NCI-H2196 treated with DMSO at 0.1 percent for 48 hours (cell line): Measurements from ENCODE around the gene L1CAM.

Experiments used
- DNase-seq: peaks from one replicate; lab custom pipeline; 2025; ENCODE audit not compliant: unreplicated experiment; lab: John Stamatoyannopoulos, UW

The L1CAM gene

DNA sequence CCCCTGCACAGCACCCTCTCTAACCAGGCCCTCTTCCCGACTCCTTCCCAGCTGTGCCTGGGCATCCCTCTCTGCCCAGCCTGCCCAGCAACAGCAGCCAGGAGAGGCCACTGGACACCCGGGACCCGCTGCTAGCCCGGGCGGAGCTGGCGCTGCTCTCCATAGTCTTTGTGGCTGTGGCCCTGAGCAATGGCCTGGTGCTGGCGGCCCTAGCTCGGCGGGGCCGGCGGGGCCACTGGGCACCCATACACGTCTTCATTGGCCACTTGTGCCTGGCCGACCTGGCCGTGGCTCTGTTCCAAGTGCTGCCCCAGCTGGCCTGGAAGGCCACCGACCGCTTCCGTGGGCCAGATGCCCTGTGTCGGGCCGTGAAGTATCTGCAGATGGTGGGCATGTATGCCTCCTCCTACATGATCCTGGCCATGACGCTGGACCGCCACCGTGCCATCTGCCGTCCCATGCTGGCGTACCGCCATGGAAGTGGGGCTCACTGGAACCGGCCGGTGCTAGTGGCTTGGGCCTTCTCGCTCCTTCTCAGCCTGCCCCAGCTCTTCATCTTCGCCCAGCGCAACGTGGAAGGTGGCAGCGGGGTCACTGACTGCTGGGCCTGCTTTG is 19.6 kb upstream of the L1CAM start:
- DNase-seq, result no peak

- DNase-seq, result no peak
Observed at GRCh38 chrX:153903991-153904957, 18.3 kb upstream of the L1CAM start, which contains the start of gene AVPR2. TSS of gene AVPR2 (plus strand) at chrX:153904673. CDS start at chrX:153905146, 473 bp downstream.

DNA sequence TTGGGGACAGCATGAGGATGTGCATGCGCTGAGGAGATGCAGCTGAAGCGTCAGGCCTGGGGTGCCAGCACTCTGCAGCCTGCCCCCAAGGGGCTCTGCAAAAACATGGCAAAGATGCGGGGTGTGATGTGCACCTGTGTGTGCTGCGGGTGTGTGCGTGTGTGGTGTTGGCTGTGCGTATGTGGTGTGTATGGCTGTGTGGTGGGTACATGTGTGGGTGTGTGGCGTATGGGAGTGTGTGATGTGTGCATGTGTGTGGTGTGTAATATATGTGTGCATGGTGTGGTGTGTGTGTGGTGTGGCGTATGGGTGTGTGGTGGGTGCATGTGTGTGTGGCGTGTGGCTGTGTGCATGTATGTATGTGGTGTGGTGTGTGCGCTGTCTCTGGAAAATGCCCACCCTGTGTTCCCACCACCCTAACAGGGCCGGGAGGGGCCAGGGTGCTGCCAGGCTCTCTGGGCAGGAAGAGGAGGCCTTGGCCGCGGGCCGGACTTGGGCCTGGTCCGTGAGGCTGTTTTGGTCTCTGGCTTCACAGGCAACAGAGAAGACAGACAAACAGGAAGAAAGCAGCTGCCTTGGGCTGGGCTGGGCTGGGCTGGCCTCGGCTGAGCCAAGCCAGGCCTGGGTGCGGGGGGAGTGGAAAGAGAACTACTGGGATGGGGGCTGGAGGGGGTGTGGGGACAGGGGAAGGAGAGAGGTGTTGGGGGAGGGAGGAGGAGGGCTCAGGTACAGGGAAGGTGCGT is 17.4 kb upstream of the L1CAM start:
- no peak for DNase-seq

GRCh38 chrX:153902385-153902784 is 16.4 kb upstream of the L1CAM start:
- DNase-seq, result no peak

GRCh38 chrX:153901753-153902140 is 15.8 kb upstream of the L1CAM start:
- DNase-seq, result no peak

- DNase-seq, result no peak
Observed at GRCh38 chrX:153900831-153901752, 15.1 kb upstream of the L1CAM start.

GRCh38 chrX:153897899-153898298 is 11.9 kb upstream of the L1CAM start:
- DNase-seq, result no peak

- no peak for DNase-seq
Observed at GRCh38 chrX:153889123-153889522, 3.1 kb upstream of the L1CAM start.

DNA sequence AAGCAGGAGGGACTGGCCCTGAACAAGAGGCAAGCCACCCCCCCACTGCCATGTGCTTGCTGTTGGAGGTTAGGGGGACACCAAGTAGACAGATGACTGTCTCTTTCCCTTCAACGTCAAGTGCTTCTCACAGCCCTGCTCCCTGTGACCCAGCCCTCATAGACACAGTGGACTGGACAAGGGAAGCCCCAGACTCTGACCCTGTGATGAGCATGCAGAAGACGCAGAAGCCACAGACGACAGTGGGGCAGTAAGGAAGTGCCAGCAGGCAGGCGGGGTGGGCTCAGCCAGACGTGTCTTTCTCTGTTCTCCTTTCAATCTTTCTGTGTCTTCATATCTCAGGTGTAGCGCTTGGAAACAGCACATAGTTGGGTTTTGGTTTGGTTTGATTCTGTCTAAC is 2.4 kb upstream of the L1CAM start:
- DNase-seq, result no peak

- no peak for DNase-seq
Observed at GRCh38 chrX:153887385-153887784, 1.4 kb upstream of the L1CAM start.

DNA sequence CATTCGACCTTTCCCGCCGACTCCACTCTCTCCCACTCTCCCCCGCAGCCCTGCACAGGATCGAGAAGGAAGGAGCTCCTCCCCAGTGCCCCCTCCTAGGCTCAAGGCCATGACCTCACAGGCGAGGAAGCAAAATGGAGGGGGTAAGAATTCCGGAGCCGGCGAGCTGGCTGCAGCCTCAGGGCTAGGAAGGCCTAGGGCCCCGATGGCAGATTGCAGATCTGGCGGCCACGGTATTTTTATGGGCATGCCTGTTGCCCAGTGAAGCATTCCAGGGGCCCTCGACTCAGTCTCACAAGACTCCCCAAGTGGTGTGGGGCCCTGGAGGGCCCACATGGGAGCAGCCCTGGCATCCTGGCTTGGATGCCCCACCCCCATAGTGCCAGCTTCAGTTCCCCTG is 942 bp upstream of the L1CAM start:
- DNase-seq, result no peak

DNA sequence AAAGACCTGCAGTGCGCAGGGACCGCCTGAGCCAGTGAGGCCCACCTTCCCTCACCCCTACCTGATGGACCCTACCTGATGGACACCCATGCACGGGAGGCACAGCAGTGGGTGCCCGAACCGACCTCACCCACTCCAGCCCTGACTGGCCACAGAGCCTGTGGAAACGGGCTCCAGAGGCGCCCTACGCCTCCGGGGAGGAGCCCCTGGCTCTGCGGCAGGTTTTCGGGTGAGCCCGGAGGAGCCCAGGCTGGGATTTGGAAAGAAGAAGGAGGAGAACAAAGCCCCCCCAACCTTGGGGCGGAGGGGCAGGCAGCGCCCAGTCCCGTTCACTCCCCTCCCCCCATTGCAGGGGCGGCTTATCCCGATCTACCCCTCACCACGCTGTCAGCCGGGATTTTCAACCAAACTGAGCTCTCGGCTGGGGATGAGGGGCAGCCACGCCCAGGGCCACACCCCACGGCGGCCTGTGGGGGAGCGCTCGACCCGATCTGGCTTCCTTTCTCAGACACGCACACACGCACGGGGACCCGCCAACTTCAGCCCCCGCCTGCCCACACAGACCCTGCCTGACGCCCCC is 675 bp downstream of the L1CAM start:
- no peak for DNase-seq

DNA sequence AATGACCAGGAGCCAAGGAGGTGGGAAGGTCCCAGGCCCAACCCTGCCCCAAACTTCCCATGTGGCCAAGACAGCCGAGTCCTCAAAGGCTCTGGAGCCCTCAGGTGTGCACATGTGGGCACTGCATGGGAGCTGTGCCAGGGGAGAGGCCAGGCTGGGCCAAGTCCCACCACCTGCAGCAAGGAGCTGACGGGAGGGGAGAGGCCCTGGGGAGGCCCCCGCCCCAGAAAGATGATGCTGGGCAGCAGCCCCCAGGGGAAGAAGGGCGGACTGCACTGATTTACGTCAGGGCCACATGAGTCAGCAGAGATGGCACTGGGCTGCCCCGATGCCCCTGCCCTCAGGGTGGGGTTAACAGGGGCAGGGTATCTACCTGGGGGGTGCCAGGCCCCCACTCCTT is 1.4 kb downstream of the L1CAM start:
- DNase-seq, result no peak

- DNase-seq, result no peak
Observed at GRCh38 chrX:153884136-153884535, 1.8 kb downstream of the L1CAM start.

DNA sequence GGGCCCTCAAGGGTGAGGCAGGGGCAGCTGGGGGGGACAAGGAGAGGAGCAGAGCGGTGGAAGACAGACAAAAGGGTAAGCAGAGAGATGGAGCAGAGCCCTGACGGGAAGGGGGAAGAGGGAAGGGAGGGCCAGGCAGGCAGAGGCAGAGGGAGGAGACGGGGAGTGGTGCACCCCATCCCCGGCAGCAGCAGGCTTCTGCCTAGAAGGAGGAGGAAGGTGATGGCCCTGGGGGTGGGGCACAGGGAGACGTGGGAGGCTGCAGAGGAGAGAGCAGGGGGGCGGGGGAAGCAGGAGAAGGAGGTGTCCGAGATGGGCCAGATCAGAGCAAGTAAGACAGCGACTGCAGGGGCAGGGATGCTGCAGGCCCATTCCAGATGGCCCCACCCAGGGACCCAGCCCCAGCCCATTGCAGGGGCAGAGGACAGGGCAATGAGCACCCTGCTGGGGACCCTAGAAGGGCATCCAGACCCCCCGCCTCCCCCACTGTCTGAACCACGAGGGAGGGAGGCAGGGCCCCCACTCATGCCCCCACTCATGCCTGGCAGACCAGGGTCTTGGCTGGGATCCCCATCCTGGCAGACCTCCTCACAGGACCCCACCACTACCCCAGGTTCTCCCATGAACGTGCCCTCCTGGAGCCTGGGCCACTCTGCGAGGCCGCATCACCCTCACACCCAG is 2.7 kb downstream of the L1CAM start:
- DNase-seq, result no peak

DNA sequence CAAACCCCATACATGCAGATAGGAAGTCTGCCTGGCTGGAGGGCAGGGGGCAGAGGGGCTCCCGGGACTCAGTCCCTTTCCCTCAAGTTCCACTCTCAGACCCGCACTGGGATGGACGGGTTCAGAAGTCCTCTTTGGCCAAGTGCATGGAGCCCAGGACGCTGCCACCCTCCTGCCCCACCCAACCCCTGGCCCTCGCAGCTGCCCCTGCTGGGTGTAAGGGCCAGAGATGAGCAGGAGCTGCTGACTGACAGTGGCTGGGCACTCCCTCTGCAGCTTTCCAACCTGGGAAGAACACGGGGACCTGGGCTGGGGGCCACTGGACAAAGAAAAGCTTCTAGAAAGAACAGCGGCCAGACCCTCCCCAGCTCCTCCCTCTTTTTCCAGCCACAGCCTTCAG is 3.4 kb downstream of the L1CAM start:
- DNase-seq, result no peak

GRCh38 chrX:153882086-153882498 is 3.9 kb downstream of the L1CAM start:
- no peak for DNase-seq

DNA sequence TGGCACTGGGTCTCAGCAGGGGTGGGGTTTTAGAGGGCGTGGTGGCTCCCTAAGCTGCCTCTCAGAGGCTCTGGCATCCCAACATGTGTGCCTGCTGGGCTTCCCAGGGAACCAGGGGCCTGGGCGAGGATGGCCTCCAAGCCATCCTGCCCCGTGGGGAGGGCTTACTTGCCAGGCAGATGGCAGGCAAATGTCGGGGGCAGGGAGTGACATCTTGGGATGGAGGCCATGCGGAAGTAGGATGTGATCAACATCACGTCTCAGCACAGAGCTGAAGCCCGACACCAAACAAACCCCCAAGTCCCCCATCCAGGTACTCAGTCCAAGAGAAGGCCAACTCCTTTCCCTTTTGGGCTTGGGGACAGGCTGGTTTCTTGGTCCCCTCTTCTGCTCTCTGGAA is 4.7 kb downstream of the L1CAM start:
- no peak for DNase-seq

GRCh38 chrX:153880440-153880815 is 5.5 kb downstream of the L1CAM start:
- no peak for DNase-seq
